Urothelium cell line (cell line): ENCODE results near the gene ORC4.
"Not testable (repeated sequence)": the region's sequence is repeated elsewhere in the genome, so short reads cannot be mapped to it uniquely, and the experiment has no call there.

ENCODE experiments used
- DNase-seq: peaks from one replicate; pipeline ENCODE4 v3.0.0; 2011; ENCODE audit warnings: low spot score, mixed read lengths
- FAIRE-seq: peaks from 2 replicates; lab custom pipeline; 2011; peaks lifted over from hg19 to GRCh38; lab: Jason Lieb, UNC

The ORC4 gene

GRCh38 chr2:148021059-148021861, 723 bp upstream of the ORC4 start, which contains the start of gene MBD5:
Gene MBD5, plus strand, starts transcription at chr2:148021091.
- peak; percentile 11 for DNase-seq
- FAIRE-seq: no peak

DNA sequence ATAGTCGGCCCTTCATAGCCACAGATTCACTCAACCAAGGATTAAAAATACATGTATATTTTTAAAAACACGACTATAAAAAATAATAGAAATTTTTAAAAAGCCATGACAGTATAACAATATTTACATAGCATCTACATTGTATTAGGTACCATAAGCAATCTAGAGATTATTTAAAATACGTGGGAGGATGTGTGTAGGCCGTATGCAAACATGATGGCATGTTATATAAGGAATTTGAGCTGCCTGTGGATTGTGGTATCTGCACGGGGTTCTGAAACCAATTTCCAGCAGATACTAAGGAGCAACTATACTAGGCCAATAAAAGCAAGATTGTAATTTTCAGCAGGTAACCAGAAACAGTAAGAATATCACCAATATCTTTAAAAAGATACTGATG, 5.9 kb downstream of the ORC4 start:
- DNase-seq (no peak), FAIRE-seq (no peak)

- DNase-seq (no peak), FAIRE-seq (no peak)
Observed at GRCh38 chr2:148013876-148014275, 6.7 kb downstream of the ORC4 start.

GRCh38 chr2:148008411-148008810, 12.1 kb downstream of the ORC4 start:
- not testable (repeated sequence) for DNase-seq, FAIRE-seq

GRCh38 chr2:148007219-148007900, 13.2 kb downstream of the ORC4 start:
- no peak for FAIRE-seq

GRCh38 chr2:148006249-148007007, 14.1 kb downstream of the ORC4 start:
- FAIRE-seq (no peak), DNase-seq (no peak)

More at GRCh38 chr2:148007219-148007900, 13.2 kb downstream of the ORC4 start:
- no peak for DNase-seq

GRCh38 chr2:148002420-148002819, 18.1 kb downstream of the ORC4 start:
- FAIRE-seq, DNase-seq: not testable (repeated sequence)

DNA sequence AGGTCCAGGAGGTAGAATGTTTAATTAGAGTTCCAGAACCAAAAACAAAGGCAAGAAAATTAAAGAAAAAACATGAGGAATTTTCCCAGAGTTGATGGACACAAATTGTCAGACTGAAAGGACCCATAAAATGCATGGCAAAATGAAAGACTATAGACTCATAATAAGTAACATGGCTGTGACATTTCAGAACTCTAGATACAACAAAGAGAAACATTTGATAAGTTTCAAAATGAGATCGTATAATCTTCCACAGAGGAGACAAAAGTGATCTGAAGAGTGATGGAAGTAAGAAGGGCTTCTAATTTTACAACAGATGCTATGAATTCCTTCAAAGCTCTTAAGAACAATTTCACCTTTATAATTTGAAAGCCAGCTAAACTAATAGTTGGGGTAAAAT, 20.4 kb downstream of the ORC4 start:
- DNase-seq (no peak), FAIRE-seq (no peak)

GRCh38 chr2:147999126-147999525, 21.4 kb downstream of the ORC4 start:
- FAIRE-seq (no peak), DNase-seq (no peak)

DNA sequence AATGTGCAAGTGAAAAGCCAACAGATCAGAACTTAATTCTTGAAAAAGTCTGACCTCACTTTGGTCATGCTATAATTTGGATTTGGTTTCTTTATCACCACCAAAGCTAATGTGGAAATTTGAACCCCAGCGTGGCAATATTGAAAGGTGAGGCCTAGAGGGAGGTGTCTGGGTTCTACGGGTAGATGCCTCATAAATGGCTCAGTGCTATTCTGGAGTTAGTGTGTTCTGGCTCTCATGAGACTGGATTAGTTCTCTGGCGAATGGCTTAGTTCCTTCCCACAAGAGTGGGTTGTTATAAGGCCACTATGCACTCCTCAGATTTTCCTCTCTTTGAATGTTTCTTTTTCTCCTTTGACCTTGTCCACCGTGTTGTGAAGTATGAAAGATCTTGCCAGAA, 22.3 kb downstream of the ORC4 start:
- no peak for DNase-seq
- FAIRE-seq: no peak

DNA sequence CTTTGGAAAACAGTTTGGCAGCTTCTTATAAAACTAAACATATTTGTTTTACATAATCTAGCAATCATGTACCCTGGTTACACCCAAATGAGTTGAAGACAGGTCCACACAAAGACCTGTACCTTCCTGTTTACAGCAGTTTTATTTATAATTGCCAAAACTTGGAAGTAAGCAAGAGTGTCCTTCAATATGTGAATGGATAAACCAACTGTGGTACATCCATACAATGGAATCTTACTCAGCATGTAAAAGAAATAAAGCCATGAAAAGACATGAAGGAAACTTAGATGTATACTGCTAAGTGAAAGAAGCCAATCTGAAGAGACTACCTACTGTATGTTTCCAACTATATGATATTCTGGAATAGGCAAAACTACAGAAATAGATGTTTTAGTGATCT, 23.7 kb downstream of the ORC4 start:
- no peak for FAIRE-seq
- DNase-seq: no peak

GRCh38 chr2:147994965-147995364, 25.6 kb downstream of the ORC4 start:
- not testable (repeated sequence) for DNase-seq, FAIRE-seq

- FAIRE-seq (no peak), DNase-seq (peak; percentile 32)
Observed at GRCh38 chr2:147989809-147990403, 30.6 kb downstream of the ORC4 start.

- FAIRE-seq (no peak), DNase-seq (no peak)
Observed at GRCh38 chr2:147989102-147989501, 31.4 kb downstream of the ORC4 start.

DNA sequence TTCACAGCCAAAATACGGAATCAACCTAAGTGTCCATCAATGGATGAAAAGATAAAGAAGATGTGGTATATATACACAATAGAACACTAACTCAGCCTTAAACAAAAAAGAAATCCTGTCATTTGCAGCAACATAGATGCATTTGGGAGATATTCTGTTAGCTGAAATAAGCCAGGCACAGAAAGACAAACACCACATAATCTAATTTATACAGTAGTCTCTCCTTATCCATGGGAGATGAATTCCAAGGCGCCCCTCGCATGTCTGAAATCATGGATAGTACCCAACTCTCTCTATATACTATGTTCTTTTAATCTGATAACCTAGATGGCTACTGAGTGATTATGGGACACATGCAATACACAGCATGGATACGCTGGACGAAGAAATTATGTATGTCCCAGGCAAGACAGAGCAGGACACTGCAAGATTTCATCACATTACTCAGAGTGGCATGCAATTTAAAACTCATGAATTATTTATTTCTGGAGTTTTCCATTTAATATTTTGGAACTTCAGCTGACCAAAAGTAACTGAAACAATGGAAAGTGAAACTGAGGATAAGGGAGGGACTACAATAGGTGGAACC, 39.5 kb downstream of the ORC4 start:
- DNase-seq: no peak
- no peak for FAIRE-seq

DNA sequence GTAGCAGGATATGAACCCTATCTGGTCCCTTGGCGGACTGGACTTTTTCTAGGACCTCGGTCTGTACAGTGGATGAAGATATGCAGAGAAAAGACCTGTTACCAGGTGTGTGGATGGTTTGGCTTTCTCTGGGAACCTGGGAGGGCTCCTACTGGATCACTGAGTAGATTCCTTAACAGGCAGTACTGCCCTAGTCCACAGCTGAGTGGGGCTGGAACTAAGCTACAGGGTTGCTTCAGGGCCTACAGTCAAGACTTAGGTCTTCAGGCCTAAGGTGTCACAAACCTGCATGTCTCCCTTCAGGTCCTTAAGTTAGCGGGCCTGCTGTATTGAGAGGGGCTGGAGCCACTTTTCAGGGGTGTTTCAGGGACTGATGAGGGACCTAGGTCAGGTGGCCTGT, 42.9 kb downstream of the ORC4 start:
- DNase-seq (no peak), FAIRE-seq (no peak)

DNA sequence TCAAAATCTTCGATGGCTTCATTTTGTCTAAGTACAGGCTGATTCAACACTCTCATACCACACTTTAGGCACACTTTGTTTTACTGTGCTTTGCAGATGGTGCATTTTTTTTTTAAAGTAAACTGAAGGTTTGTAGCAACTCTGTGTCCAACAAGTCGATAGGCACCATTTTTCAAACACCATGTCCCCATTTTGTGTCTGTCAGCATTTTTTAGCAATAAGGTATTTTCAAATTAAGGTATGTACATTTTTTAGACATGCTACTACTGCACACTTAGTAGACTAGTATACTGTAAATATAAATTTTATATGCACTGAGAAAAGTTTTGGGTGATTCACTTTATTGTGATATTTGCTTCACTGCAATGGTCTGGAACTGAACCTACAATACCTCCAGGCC, 44.4 kb downstream of the ORC4 start:
- FAIRE-seq (no peak), DNase-seq (no peak)

- no peak for FAIRE-seq
- no peak for DNase-seq
Observed at GRCh38 chr2:147968571-147968970, 52.0 kb downstream of the ORC4 start.

DNA sequence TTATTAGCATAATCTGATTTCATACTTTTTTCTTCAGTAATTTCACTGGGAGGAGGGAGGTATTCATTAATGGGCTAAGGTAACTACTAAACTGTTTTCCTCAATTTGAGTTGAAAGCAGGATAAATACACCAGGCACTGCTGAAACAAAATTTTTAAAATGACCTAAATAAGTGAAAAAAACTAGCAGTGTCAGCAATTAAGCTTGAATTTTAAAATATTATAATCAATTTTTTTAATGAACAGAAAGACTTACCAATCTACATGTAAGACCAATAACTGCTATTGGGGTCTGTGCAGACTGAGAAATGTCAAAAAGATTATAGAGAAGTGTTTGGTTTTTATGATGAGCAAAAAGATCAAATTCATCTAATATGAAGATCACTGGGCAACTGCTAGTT, 68.4 kb downstream of the ORC4 start:
- no peak for FAIRE-seq
- no peak for DNase-seq

DNA sequence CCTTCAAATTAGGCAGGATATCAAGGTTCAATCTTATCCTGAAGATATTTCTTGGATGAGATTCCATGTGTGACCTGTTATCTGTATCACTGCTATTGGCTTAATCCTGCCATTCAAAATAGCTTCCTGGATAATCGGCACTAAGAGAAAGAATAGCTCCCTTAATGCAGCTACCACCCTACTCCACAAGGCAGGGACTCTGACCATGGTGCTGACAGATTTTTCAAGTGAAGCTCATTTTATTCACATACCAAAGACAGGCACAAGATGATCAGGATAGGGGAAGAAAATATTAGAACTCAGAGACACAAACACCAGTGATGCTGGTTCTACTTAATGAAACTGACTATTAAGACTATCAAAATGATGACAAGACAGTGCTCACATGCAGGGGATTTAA, 74.9 kb downstream of the ORC4 start:
- FAIRE-seq (no peak), DNase-seq (no peak)

DNA sequence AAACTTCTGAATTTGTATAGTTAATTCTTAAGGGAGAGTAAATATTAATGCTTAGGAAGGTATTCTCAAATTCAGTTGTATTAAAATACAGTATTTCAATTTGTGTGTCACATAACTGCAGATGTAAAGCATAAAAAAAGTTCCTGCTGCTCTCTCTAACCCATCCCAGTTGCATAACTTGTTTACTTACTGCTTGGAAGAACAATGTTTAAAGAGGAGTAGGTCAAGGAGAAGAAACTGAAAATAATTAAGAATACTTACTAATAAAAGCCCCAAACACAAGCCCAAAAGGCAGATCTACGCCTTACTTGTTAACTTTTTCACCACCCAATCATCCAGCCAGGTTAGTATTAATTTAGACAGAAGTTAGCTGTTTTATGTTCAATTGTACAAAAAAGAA, 81.2 kb downstream of the ORC4 start:
- FAIRE-seq: no peak
- DNase-seq: no peak
